Body of pancreas (tissue), 4 donors: ENCODE data around the gene TOP2A.

ENCODE experiments used
- POLR2A ChIP-seq, 3 donors: fragments of 450-650 bp; IDR thresholded peaks; one replicate each; pipeline ENCODE4 v1.6.1; 2016; ENCODE audit warnings: antibody characterized with exemption in 3 of 3, mild to moderate bottlenecking in 2 of 3
- TF ChIP-seq, protein P1 (sequence below), 7 experiments: fragments of 450-650 bp in 4 of 7; fragments of 200-600 bp in 3 of 7; sonication (generic) in 3 of 7; IDR thresholded peaks; one replicate each; pipeline ENCODE4 v1.5.1; 2016 to 2019; ENCODE audit warnings: antibody characterized with exemption in 7 of 7

DNA sequence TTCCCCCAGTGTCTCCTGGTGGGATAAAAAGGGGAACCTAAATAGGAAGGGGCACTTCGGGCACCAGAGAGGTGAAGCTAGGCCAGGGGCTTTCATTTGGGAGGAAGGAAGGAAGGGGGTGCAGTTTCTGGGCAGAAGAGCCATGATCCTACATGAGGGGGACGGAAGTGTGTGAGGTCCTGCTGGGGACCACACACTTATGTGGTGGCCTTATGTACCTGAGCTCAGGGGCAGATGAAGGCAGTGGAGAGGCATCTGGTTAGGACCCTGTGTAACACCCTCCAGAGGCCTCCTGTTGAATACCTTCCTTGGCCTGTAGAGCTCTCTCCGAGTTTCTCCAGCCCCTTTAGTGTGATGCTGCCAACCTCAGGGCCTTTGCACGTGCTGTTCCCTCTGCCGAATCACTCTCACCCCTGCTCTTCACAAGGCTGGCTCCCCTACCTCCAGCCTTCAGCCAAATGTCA, 46.7 kb upstream of the TOP2A start:
- TF ChIP-seq, protein P1, sequence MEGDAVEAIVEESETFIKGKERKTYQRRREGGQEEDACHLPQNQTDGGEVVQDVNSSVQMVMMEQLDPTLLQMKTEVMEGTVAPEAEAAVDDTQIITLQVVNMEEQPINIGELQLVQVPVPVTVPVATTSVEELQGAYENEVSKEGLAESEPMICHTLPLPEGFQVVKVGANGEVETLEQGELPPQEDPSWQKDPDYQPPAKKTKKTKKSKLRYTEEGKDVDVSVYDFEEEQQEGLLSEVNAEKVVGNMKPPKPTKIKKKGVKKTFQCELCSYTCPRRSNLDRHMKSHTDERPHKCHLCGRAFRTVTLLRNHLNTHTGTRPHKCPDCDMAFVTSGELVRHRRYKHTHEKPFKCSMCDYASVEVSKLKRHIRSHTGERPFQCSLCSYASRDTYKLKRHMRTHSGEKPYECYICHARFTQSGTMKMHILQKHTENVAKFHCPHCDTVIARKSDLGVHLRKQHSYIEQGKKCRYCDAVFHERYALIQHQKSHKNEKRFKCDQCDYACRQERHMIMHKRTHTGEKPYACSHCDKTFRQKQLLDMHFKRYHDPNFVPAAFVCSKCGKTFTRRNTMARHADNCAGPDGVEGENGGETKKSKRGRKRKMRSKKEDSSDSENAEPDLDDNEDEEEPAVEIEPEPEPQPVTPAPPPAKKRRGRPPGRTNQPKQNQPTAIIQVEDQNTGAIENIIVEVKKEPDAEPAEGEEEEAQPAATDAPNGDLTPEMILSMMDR (IDR thresholded peaks at IDR 0.05), result no peak
- no peak for TF ChIP-seq POLR2A (IDR thresholded peaks at IDR 0.05)
